ENCODE data around the gene SMTN.

Gene SMTN

DNA sequence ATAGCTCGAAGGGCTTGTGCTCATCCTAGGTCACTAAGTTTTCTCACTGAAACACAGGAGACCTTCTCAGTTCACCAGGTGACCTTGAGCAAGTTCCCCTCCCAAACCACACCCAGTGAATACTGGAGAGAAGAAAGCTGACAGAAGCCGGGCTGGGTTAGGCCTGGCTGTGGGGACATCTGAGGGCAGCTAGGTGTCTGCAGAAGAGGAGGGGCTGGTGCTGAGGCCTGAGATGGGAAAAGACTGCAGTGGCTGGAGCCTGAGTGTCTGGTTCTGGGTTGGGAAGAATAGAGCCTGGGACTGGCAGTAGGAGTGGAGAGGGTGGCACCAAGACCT, 41.0 kb downstream of the SMTN start:
- no peaks in the 10 kb centered on the region for H3K27me3 ChIP-seq (ENCODE audit: control insufficient read depth in 1 of 2, insufficient read depth in 2 of 2, low read length in 2 of 2)
- peak overlapping the region; percentile 74 to 77 for H3K4me3 ChIP-seq (ENCODE audit: low read length in 2 of 2)
- peak overlapping the region; percentile 55 for H3K27ac ChIP-seq (ENCODE audit: low read length)
- H3K36me3 ChIP-seq (ENCODE audit: control insufficient read depth in 2 of 2, insufficient read depth in 2 of 2, low read length in 2 of 2): no peaks in the 10 kb centered on the region
- peaks cover 27% of the 10 kb centered on the region for H3K4me1 ChIP-seq (ENCODE audit: control insufficient read depth, insufficient read depth, low read length)
- H3K9me3 ChIP-seq (ENCODE audit: control insufficient read depth in 2 of 2, low read length in 2 of 2): no peaks in the 10 kb centered on the region
- H3K9ac ChIP-seq (ENCODE audit: low read length in 2 of 2): peak overlapping the region; percentile 81 to 82

DNA sequence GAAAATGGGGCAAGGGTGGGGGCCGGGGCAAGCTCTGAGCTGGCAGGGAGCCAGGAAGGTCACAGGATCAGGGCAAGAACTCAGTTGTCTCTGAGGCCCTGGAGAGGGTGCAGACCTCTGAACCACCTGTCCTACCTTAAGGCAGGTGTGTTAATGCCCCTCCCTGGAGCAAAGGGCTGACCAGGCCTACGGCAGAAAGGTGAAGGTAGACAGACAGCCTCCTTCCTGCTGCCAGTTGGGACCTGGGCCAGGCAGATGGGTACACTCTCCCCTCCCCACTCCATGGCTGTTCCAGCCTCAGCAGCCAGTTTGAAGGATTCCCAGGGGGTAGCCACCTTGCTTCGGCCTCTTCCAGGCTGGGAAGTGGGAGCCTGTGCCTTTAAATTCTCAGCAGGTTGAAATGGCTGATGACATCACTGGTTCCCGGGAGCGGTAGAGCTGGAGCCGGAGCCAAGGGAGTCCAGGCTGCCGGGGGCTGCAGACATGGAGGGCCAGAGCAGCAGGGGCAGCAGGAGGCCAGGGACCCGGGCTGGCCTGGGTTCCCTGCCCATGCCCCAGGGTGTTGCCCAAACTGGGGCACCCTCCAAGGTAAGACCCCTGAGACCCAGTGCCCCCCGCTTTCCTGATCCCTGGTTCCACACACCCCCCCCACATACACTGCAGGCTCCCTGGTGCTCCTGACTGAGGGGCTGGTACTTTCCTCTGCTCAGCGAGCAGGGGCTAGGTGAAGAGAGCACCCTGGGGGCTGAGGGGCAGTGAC, 41.6 kb downstream of the SMTN start, which contains the start of gene INPP5J:
TSS of gene INPP5J (plus strand) at position 435 of the 760 bp plus-strand sequence. CDS start at position 484, 49 bp downstream.
- peaks cover 27% of the 10 kb centered on the region for H3K4me1 ChIP-seq (ENCODE audit: control insufficient read depth, insufficient read depth, low read length)
- H3K36me3 ChIP-seq (ENCODE audit: control insufficient read depth in 2 of 2, insufficient read depth in 2 of 2, low read length in 2 of 2): no peaks in the 10 kb centered on the region
- H3K27me3 ChIP-seq (ENCODE audit: control insufficient read depth in 1 of 2, insufficient read depth in 2 of 2, low read length in 2 of 2): no peaks in the 10 kb centered on the region
- peak within 1 kb of the TSS; percentile 74 to 77 for H3K4me3 ChIP-seq (ENCODE audit: low read length in 2 of 2)
- H3K9me3 ChIP-seq (ENCODE audit: control insufficient read depth in 2 of 2, low read length in 2 of 2): no peaks in the 10 kb centered on the region
- H3K27ac ChIP-seq (ENCODE audit: low read length): peak within 1 kb of the TSS; percentile 55
- H3K9ac ChIP-seq (ENCODE audit: low read length in 2 of 2): peak within 1 kb of the TSS; percentile 81 to 82

DNA sequence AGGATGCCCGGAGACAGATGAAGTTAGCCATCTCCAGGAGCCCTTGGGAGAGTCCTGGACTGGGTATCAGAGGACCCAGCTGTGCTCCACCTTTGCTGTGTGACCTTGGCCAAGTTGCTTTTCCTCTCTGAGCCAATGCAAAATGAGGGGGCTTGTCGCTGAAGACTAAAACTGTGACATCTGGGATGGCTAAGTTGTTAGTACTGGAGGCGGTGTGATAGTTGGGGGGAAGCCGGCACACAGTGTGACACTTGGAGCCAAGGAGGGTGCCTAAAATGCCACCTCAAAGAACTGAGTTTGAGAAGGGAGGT, 42.1 kb downstream of the SMTN start:
- H3K9me3 ChIP-seq (ENCODE audit: control insufficient read depth in 2 of 2, low read length in 2 of 2): no peaks in the 10 kb centered on the region
- peak overlapping the region; percentile 81 to 82 for H3K9ac ChIP-seq (ENCODE audit: low read length in 2 of 2)
- H3K36me3 ChIP-seq (ENCODE audit: control insufficient read depth in 2 of 2, insufficient read depth in 2 of 2, low read length in 2 of 2): no peaks in the 10 kb centered on the region
- no peaks in the 10 kb centered on the region for H3K27me3 ChIP-seq (ENCODE audit: control insufficient read depth in 1 of 2, insufficient read depth in 2 of 2, low read length in 2 of 2)
- peak overlapping the region; percentile 74 to 77 for H3K4me3 ChIP-seq (ENCODE audit: low read length in 2 of 2)
- H3K27ac ChIP-seq (ENCODE audit: low read length): peak overlapping the region; percentile 55
- H3K4me1 ChIP-seq (ENCODE audit: control insufficient read depth, insufficient read depth, low read length): peaks cover 27% of the 10 kb centered on the region

DNA sequence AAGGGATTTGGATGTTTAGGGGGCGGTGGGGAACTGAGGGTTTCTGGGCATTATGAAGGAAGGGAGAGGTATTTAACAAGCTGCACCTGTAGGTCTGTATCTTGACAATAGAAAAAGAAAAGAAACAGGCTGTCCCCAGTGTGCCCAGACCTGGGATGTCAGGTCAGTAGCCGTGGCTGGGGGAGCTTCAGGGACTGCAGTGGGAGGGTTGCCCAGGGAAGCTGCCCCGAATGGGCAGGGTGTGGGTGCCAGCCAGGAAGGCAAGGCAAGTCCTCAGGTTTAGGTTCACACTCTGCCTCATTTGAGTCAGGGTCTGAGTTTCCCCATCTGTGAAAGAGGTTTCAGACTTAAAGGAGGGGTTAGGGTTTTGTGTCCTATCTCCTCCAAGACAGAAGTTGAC, 43.2 kb downstream of the SMTN start:
- H3K27me3 ChIP-seq (ENCODE audit: control insufficient read depth in 1 of 2, insufficient read depth in 2 of 2, low read length in 2 of 2): no peaks in the 10 kb centered on the region
- H3K27ac ChIP-seq (ENCODE audit: low read length): no peak overlapping the region
- no peaks in the 10 kb centered on the region for H3K9me3 ChIP-seq (ENCODE audit: control insufficient read depth in 2 of 2, low read length in 2 of 2)
- peaks cover 0 to 3% of the 10 kb centered on the region in 2 donors for H3K36me3 ChIP-seq (ENCODE audit: control insufficient read depth in 2 of 2, insufficient read depth in 2 of 2, low read length in 2 of 2)
- no peak overlapping the region for H3K4me3 ChIP-seq (ENCODE audit: low read length in 2 of 2)
- H3K9ac ChIP-seq (ENCODE audit: low read length in 2 of 2): no peak overlapping the region
- peaks cover 23% of the 10 kb centered on the region for H3K4me1 ChIP-seq (ENCODE audit: control insufficient read depth, insufficient read depth, low read length)

DNA sequence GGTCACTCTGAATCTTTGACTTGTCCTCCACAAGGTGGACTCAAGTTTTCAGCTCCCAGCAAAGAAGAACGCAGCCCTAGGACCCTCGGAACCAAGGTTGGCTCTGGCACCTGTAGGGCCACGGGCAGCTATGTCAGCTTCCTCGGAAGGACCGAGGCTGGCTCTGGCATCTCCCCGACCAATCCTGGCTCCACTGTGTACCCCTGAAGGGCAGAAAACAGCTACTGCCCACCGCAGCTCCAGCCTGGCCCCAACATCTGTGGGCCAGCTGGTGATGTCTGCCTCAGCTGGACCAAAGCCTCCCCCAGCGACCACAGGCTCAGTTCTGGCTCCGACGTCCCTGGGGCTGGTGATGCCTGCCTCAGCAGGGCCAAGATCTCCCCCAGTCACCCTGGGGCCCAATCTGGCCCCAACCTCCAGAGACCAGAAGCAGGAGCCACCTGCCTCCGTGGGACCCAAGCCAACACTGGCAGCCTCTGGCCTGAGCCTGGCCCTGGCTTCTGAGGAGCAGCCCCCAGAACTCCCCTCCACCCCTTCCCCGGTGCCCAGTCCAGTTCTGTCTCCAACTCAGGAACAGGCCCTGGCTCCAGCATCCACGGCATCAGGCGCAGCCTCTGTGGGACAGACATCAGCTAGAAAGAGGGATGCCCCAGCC, 43.8 kb downstream of the SMTN start:
- Histone ChIP-seq H3K27ac (ENCODE audit: low read length) (no peak overlapping the region), H3K27me3 (ENCODE audit: control insufficient read depth in 1 of 2, insufficient read depth in 2 of 2, low read length in 2 of 2) (no peaks in the 10 kb centered on the region), H3K9me3 (ENCODE audit: control insufficient read depth in 2 of 2, low read length in 2 of 2) (no peaks in the 10 kb centered on the region), H3K36me3 (ENCODE audit: control insufficient read depth in 2 of 2, insufficient read depth in 2 of 2, low read length in 2 of 2) (peaks cover 0 to 3% of the 10 kb centered on the region in 2 donors), H3K4me3 (ENCODE audit: low read length in 2 of 2) (no peak overlapping the region), H3K4me1 (ENCODE audit: control insufficient read depth, insufficient read depth, low read length) (peaks cover 23% of the 10 kb centered on the region), H3K9ac (ENCODE audit: low read length in 2 of 2) (no peak overlapping the region)

DNA sequence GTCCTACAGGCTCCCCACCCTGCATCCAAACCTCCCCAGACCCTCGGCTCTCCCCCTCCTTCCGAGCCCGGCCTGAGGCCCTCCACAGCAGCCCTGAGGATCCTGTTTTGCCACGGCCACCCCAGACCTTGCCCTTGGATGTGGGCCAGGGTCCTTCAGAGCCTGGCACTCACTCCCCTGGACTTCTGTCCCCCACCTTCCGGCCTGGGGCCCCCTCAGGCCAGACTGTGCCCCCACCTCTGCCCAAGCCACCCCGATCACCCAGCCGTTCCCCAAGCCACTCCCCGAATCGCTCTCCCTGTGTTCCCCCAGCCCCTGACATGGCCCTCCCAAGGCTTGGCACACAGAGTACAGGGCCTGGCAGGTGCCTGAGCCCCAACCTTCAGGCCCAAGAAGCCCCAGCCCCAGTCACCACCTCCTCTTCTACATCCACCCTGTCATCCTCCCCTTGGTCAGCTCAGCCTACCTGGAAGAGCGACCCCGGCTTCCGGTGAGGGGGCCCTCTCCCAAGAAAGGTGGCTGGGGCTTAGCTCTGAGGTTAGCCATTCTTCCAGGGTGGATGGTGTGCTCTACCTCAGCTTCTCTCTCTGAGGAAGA, 44.5 kb downstream of the SMTN start:
- Histone ChIP-seq H3K9ac (ENCODE audit: low read length in 2 of 2) (no peak overlapping the region), H3K4me3 (ENCODE audit: low read length in 2 of 2) (no peak overlapping the region), H3K27me3 (ENCODE audit: control insufficient read depth in 1 of 2, insufficient read depth in 2 of 2, low read length in 2 of 2) (no peaks in the 10 kb centered on the region), H3K36me3 (ENCODE audit: control insufficient read depth in 2 of 2, insufficient read depth in 2 of 2, low read length in 2 of 2) (peaks cover 0 to 3% of the 10 kb centered on the region in 2 donors), H3K4me1 (ENCODE audit: control insufficient read depth, insufficient read depth, low read length) (peaks cover 23% of the 10 kb centered on the region), H3K9me3 (ENCODE audit: control insufficient read depth in 2 of 2, low read length in 2 of 2) (no peaks in the 10 kb centered on the region), H3K27ac (ENCODE audit: low read length) (no peak overlapping the region)

DNA sequence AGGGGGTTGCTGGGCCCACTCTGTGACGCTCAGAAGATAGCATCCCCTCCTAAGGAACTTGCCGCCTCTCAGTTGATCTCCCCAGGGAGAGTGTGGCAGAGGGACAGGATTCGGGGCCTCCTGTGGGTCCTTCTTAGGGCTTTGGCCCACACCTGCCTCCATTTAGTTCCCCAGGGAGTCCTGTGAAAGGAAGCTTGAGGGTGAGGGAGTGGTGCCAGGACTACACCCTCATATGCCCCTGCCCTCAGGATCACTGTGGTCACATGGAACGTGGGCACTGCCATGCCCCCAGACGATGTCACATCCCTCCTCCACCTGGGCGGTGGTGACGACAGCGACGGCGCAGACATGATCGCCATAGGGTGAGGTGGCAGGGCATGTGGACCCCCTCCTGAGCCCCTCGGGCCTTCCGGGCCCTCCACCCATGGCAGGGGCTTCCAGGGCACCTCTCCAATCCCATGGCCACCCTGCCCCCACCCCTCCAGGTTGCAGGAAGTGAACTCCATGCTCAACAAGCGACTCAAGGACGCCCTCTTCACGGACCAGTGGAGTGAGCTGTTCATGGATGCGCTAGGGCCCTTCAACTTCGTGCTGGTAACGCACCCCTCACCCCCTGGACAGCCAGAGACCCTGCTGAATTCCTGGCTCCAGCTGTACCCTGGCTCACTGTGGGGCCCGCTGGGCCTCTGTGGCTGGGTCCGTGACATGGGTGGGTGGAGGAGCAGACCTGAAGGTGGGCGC, 45.2 kb downstream of the SMTN start:
- H3K4me1 ChIP-seq (ENCODE audit: control insufficient read depth, insufficient read depth, low read length): peaks cover 23% of the 10 kb centered on the region
- H3K4me3 ChIP-seq (ENCODE audit: low read length in 2 of 2): no peak overlapping the region
- H3K9me3 ChIP-seq (ENCODE audit: control insufficient read depth in 2 of 2, low read length in 2 of 2): no peaks in the 10 kb centered on the region
- no peak overlapping the region for H3K9ac ChIP-seq (ENCODE audit: low read length in 2 of 2)
- no peak overlapping the region for H3K27ac ChIP-seq (ENCODE audit: low read length)
- H3K36me3 ChIP-seq (ENCODE audit: control insufficient read depth in 2 of 2, insufficient read depth in 2 of 2, low read length in 2 of 2): peaks cover 0 to 6% of the 10 kb centered on the region in 2 donors
- H3K27me3 ChIP-seq (ENCODE audit: control insufficient read depth in 1 of 2, insufficient read depth in 2 of 2, low read length in 2 of 2): no peaks in the 10 kb centered on the region

DNA sequence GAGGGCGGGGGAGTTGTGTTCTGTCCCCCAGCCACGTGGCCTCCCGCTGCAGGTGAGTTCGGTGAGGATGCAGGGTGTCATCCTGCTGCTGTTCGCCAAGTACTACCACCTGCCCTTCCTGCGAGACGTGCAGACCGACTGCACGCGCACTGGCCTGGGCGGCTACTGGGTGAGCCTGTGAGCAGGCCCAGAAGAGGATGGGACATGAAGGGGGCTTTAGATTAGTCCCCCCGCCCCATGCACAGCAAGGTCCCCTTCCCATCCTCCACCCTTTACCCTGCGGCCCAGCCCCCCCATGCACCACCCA, 45.7 kb downstream of the SMTN start:
- no peak overlapping the region for H3K9ac ChIP-seq (ENCODE audit: low read length in 2 of 2)
- H3K4me3 ChIP-seq (ENCODE audit: low read length in 2 of 2): no peak overlapping the region
- no peaks in the 10 kb centered on the region for H3K9me3 ChIP-seq (ENCODE audit: control insufficient read depth in 2 of 2, low read length in 2 of 2)
- H3K27me3 ChIP-seq (ENCODE audit: control insufficient read depth in 1 of 2, insufficient read depth in 2 of 2, low read length in 2 of 2): no peaks in the 10 kb centered on the region
- H3K27ac ChIP-seq (ENCODE audit: low read length): no peak overlapping the region
- peaks cover 22% of the 10 kb centered on the region for H3K4me1 ChIP-seq (ENCODE audit: control insufficient read depth, insufficient read depth, low read length)
- peaks cover 0 to 8% of the 10 kb centered on the region in 2 donors for H3K36me3 ChIP-seq (ENCODE audit: control insufficient read depth in 2 of 2, insufficient read depth in 2 of 2, low read length in 2 of 2)

DNA sequence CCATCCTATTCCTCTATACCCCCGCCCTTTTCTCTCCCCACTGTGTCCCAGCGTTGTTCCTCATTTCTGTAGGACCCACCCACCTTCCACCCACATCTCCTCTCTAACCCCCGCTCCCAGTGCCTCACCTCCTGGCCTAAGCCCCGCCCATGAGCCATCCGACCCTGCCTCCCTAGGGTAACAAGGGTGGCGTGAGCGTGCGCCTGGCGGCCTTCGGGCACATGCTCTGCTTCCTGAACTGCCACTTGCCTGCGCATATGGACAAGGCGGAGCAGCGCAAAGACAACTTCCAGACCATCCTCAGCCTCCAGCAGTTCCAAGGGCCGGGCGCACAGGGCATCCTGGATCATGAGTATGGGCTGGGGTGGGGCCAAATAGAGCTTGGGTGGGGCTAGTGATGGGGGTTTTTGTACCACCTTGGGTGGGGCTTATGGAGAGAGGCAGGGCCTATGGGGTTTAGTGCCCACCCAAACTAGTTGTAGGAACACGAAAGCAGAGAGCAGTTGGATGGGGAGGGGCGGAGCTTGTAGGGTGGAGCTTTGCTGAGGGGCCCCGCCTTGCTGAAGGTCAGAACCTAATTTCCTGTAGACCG, 46.2 kb downstream of the SMTN start:
- no peak overlapping the region for H3K27ac ChIP-seq (ENCODE audit: low read length)
- H3K27me3 ChIP-seq (ENCODE audit: control insufficient read depth in 1 of 2, insufficient read depth in 2 of 2, low read length in 2 of 2): no peaks in the 10 kb centered on the region
- no peak overlapping the region for H3K9ac ChIP-seq (ENCODE audit: low read length in 2 of 2)
- H3K4me1 ChIP-seq (ENCODE audit: control insufficient read depth, insufficient read depth, low read length): peaks cover 17% of the 10 kb centered on the region
- H3K4me3 ChIP-seq (ENCODE audit: low read length in 2 of 2): no peak overlapping the region
- peaks cover 0 to 8% of the 10 kb centered on the region in 2 donors for H3K36me3 ChIP-seq (ENCODE audit: control insufficient read depth in 2 of 2, insufficient read depth in 2 of 2, low read length in 2 of 2)
- H3K9me3 ChIP-seq (ENCODE audit: control insufficient read depth in 2 of 2, low read length in 2 of 2): no peaks in the 10 kb centered on the region

DNA sequence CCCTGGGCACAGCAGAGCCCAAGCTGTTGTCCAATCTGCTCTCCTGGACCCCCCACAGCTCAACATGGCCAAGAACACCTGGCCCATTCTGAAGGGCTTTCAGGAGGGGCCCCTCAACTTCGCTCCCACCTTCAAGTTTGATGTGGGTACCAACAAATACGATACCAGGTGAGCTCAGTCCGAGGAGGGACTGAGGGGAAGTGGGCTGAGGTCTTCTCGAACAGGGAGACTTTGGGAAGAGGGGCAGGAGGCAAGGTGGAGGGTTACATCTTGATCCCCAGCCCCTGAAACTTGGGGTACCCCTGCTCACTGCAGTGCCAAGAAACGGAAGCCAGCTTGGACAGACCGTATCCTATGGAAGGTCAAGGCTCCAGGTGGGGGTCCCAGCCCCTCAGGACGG, 47.0 kb downstream of the SMTN start:
- Histone ChIP-seq H3K27ac (ENCODE audit: low read length) (no peak overlapping the region), H3K9me3 (ENCODE audit: control insufficient read depth in 2 of 2, low read length in 2 of 2) (no peaks in the 10 kb centered on the region), H3K36me3 (ENCODE audit: control insufficient read depth in 2 of 2, insufficient read depth in 2 of 2, low read length in 2 of 2) (peaks cover 0 to 8% of the 10 kb centered on the region in 2 donors), H3K4me1 (ENCODE audit: control insufficient read depth, insufficient read depth, low read length) (peaks cover 9% of the 10 kb centered on the region), H3K9ac (ENCODE audit: low read length in 2 of 2) (no peak overlapping the region), H3K27me3 (ENCODE audit: control insufficient read depth in 1 of 2, insufficient read depth in 2 of 2, low read length in 2 of 2) (no peaks in the 10 kb centered on the region), H3K4me3 (ENCODE audit: low read length in 2 of 2) (no peak overlapping the region)

All from stomach smooth muscle (tissue), 2 donors.